Neural crest cell (in vitro differentiated cells): ENCODE data around the gene ADAM33. TPM values are rescaled to one million over a fixed set of nuclear protein-coding genes. Genes with fewer than 3 reads are reported as not detected.

Source experiments
- DNase-seq: peaks from one replicate; pipeline ENCODE4 v3.0.0; 2021; ENCODE audit warnings: low read depth, mixed read lengths, low spot score
- H3K27ac Mint-ChIP-seq: one replicate; pipeline ENCODE4 v1.8.0; 2021; ENCODE audit warnings: mild to moderate bottlenecking, mixed read lengths; ENCODE audit not compliant: unreplicated experiment
- H3K27me3 Mint-ChIP-seq: 2 replicates; pipeline ENCODE4 v1.8.0; 2021; ENCODE audit warnings: low read depth, mild to moderate bottlenecking, mixed read lengths
- H3K36me3 Mint-ChIP-seq: 2 replicates; pipeline ENCODE4 v1.8.0; 2021; ENCODE audit warnings: low read depth, mild to moderate bottlenecking, mixed read lengths
- H3K4me1 Mint-ChIP-seq: 2 replicates; pipeline ENCODE4 v1.8.0; 2021; ENCODE audit warnings: mixed read lengths
- H3K4me3 Mint-ChIP-seq: one replicate; pipeline ENCODE4 v1.8.0; 2021; ENCODE audit warnings: mild to moderate bottlenecking, mixed read lengths
- H3K9me3 Mint-ChIP-seq: 2 replicates; pipeline ENCODE4 v1.8.0; 2021; ENCODE audit warnings: mixed read lengths
- CTCF ChIP-seq: fragments of 200-600 bp; sonication (generic); conservative IDR thresholded peaks from 2 replicates; pipeline ENCODE4 v1.5.0; 2021; ENCODE audit warnings: antibody characterized with exemption, mild to moderate bottlenecking
- long read RNA-seq: library from polyadenylated mRNA; unstranded; transcript quantifications from one replicate; pipeline ENCODE4 v2.0.0, GENCODE V29; 2020
- total RNA-seq: library from RNA; stranded (reverse); gene quantifications from 2 replicates; pipeline ENCODE4 v1.2.1, GENCODE V29; 2021

ADAM33 gene, protein sequence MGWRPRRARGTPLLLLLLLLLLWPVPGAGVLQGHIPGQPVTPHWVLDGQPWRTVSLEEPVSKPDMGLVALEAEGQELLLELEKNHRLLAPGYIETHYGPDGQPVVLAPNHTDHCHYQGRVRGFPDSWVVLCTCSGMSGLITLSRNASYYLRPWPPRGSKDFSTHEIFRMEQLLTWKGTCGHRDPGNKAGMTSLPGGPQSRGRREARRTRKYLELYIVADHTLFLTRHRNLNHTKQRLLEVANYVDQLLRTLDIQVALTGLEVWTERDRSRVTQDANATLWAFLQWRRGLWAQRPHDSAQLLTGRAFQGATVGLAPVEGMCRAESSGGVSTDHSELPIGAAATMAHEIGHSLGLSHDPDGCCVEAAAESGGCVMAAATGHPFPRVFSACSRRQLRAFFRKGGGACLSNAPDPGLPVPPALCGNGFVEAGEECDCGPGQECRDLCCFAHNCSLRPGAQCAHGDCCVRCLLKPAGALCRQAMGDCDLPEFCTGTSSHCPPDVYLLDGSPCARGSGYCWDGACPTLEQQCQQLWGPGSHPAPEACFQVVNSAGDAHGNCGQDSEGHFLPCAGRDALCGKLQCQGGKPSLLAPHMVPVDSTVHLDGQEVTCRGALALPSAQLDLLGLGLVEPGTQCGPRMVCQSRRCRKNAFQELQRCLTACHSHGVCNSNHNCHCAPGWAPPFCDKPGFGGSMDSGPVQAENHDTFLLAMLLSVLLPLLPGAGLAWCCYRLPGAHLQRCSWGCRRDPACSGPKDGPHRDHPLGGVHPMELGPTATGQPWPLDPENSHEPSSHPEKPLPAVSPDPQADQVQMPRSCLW
- total RNA-seq, result 3.0 and 3.2 TPM in 2 replicates
- long read RNA-seq, result 0 reads

DNA sequence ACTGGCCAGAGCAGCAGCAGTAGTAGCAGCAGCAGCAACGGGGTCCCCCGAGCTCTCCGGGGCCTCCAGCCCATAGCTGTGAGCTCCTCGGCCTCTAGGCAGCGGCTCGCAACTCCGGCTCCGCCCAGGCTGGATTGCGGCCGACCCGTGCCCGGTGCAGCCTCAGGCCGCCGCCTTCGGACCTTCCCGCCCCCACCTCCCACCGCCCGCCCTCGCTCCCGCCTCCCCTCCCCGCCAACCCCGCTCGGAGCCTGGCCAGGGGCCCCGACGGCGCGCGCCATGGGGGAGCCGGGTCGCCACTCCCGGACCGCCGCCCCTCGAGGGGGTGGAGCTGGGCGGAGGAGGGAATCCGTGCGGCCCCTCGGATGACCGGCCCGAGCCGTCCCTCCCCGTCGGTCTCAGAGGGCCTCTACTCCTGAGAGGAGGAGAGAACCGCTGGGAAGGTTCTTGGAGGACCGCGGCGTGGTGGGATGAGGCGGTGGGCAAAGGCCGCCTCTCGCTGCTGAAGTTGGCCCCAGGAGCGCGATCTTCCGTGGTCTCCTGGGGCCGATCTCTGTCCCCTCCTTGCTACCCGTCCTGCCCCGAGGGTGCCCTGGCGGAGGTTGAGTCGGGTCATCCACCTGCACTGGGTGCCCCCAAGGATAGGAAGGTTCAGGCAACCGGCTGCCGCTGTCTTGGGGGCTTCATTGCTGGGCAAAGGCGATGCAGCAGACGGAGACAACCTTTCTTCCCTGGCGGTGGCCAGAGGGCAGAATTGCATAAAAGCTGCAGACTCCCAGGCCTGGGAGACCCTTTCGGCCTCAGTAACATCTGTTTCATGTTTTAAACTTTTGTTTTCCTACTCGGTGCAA lies at the start of gene ADAM33:
ADAM33 (minus strand) TSS at position 80 of the 851 bp plus-strand sequence; CDS start at position 74, 6 bp downstream.
- peak; percentile 37 for DNase-seq
- Mint-ChIP-seq H3K4me1 (peaks cover 10% of the 10 kb centered on the region), H3K9me3 (no peaks in the 10 kb centered on the region), H3K4me3 (peak within 1 kb of the TSS; percentile 41), H3K27ac (no peak within 1 kb of the TSS), H3K36me3 (no peaks in the 10 kb centered on the region), H3K27me3 (peaks cover 52% of the 10 kb centered on the region)
- no peak for TF ChIP-seq CTCF

DNA sequence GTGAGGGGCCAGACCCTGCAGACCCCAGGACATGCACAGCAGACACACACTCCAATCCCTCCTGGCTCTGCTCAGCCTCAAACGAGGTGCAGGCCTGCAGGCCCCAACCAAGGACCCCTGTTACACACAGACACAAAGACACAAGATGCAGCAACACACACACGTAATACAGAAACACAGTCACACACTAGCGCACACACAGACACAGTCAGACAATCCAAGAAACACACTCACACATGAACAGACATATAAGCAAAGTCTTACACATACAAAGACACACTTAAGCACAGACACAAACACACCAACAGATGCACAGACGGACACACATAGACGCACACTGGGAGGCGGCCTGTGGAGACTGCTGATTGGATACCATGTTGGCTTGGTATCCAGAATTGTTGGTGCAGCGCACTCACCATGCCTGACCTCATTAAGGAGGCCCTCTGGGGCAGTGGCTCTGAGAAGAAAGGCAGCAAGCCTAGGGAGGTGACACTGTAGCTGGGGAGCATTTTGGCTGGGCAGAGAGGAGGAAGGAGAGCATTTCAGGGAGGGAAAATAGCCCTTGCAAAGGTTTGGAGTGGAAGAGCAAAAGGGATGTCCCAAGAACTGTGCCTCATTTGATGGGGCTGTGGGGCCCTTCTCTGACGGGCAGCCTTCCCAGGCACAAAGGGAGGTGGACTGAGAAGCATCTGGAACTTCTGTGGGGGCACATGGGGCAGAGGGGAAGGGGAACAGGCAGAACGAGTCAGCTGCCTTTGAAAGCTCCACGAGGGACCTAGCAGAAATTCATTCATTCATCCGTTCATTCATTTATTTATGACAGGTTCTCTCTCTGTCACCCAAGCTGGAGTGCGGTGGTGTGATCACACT lies 49.2 kb upstream of the ADAM33 start:
- TF ChIP-seq CTCF, result no peak
- Mint-ChIP-seq H3K9me3 (no peaks in the 10 kb centered on the region), H3K4me1 (peaks cover 15% of the 10 kb centered on the region), H3K27me3 (peaks cover 33% of the 10 kb centered on the region), H3K27ac (peak overlapping the region; percentile 52), H3K4me3 (no peak overlapping the region), H3K36me3 (no peaks in the 10 kb centered on the region)
- no peak for DNase-seq

GRCh38 chr20:3729811-3730540 lies 48.2 kb upstream of the ADAM33 start:
- H3K4me1 Mint-ChIP-seq, result peaks cover 15% of the 10 kb centered on the region
- H3K9me3 Mint-ChIP-seq, result no peaks in the 10 kb centered on the region
- no peak for TF ChIP-seq CTCF
- no peak overlapping the region for H3K27ac Mint-ChIP-seq
- H3K4me3 Mint-ChIP-seq, result no peak overlapping the region
- peaks cover 37% of the 10 kb centered on the region for H3K27me3 Mint-ChIP-seq
- no peaks in the 10 kb centered on the region for H3K36me3 Mint-ChIP-seq
- DNase-seq, result no peak

- Mint-ChIP-seq H3K36me3 (no peaks in the 10 kb centered on the region), H3K27me3 (peaks cover 40% of the 10 kb centered on the region), H3K9me3 (no peaks in the 10 kb centered on the region), H3K27ac (no peak overlapping the region), H3K4me3 (no peak overlapping the region), H3K4me1 (peaks cover 15% of the 10 kb centered on the region)
- no peak for TF ChIP-seq CTCF
- no peak for DNase-seq
These were observed 47.6 kb upstream of the ADAM33 start for GRCh38 chr20:3729378-3729777.
